Measurements from ENCODE around the gene ADCY4.
A peak's percentile ranks its signal among the peaks of the same experiment; 100 is the strongest.

Gene ADCY4

GRCh38 chr14:24315807-24316596 lies 18.9 kb downstream of the ADCY4 start:
- DNase-seq (ENCODE audit: low read depth in 2 of 2): no peak

GRCh38 chr14:24315243-24315806 lies 19.5 kb downstream of the ADCY4 start:
- no peak for DNase-seq (ENCODE audit: low read depth in 2 of 2)

- no peak for DNase-seq (ENCODE audit: low read depth in 2 of 2)
These were observed 20.3 kb downstream of the ADCY4 start for GRCh38 chr14:24314377-24315193.

- no peak for DNase-seq (ENCODE audit: low read depth in 2 of 2)
These were observed 21.0 kb downstream of the ADCY4 start for GRCh38 chr14:24313913-24314312.

- DNase-seq (ENCODE audit: low read depth in 2 of 2): no peak
These were observed 21.9 kb downstream of the ADCY4 start for GRCh38 chr14:24312736-24313507.

GRCh38 chr14:24311837-24312615 lies 22.8 kb downstream of the ADCY4 start:
- DNase-seq (ENCODE audit: low read depth in 2 of 2): no peak

- DNase-seq (ENCODE audit: low read depth in 2 of 2): no peak
These were observed 23.9 kb downstream of the ADCY4 start, which contains the start of gene LTB4R for GRCh38 chr14:24310646-24311604. Gene LTB4R, plus strand, starts transcription at chr14:24311502. Its CDS starts 4,150 bp downstream, at chr14:24315652.

GRCh38 chr14:24310265-24310645 lies 24.6 kb downstream of the ADCY4 start:
- DNase-seq (ENCODE audit: low read depth in 2 of 2): no peak

GRCh38 chr14:24309538-24310264 lies 25.2 kb downstream of the ADCY4 start, which contains the start of gene LTB4R2:
Gene LTB4R2, plus strand, starts transcription at chr14:24310140. Its CDS starts 525 bp downstream, at chr14:24310665.
- no peak for DNase-seq (ENCODE audit: low read depth in 2 of 2)

GRCh38 chr14:24308342-24309124 lies 26.3 kb downstream of the ADCY4 start:
- DNase-seq (ENCODE audit: low read depth in 2 of 2): no peak

GRCh38 chr14:24307575-24308341 lies 27.1 kb downstream of the ADCY4 start, which contains the start of gene CIDEB:
Gene CIDEB, minus strand, starts transcription at chr14:24307977. Its CDS starts 119 bp downstream, at chr14:24307858.
- DNase-seq (ENCODE audit: low read depth in 2 of 2): no peak

- no peak for DNase-seq (ENCODE audit: low read depth in 2 of 2)
These were observed 27.7 kb downstream of the ADCY4 start for GRCh38 chr14:24307156-24307574.

- no peak for DNase-seq (ENCODE audit: low read depth in 2 of 2)
These were observed 30.9 kb downstream of the ADCY4 start for GRCh38 chr14:24304019-24304387.

- DNase-seq (ENCODE audit: low read depth in 2 of 2): no peak
These were observed 34.4 kb downstream of the ADCY4 start for GRCh38 chr14:24300326-24300980.

GRCh38 chr14:24299255-24300191 lies 35.3 kb downstream of the ADCY4 start, which contains the start of the genes DHRS1 and NOP9:
Gene DHRS1, minus strand, starts transcription at chr14:24299780. Its CDS starts 674 bp downstream, at chr14:24299106.
Gene NOP9, plus strand, starts transcription at chr14:24299850. Its CDS starts 105 bp downstream, at chr14:24299955.
- DNase-seq (ENCODE audit: low read depth in 2 of 2): peak; percentile 41 to 64
